ENCODE results near the gene IFT122.
"Not testable (repeated sequence)": the region's sequence is repeated elsewhere in the genome, so short reads cannot be mapped to it uniquely, and the experiment has no call there.

The IFT122 gene, protein sequence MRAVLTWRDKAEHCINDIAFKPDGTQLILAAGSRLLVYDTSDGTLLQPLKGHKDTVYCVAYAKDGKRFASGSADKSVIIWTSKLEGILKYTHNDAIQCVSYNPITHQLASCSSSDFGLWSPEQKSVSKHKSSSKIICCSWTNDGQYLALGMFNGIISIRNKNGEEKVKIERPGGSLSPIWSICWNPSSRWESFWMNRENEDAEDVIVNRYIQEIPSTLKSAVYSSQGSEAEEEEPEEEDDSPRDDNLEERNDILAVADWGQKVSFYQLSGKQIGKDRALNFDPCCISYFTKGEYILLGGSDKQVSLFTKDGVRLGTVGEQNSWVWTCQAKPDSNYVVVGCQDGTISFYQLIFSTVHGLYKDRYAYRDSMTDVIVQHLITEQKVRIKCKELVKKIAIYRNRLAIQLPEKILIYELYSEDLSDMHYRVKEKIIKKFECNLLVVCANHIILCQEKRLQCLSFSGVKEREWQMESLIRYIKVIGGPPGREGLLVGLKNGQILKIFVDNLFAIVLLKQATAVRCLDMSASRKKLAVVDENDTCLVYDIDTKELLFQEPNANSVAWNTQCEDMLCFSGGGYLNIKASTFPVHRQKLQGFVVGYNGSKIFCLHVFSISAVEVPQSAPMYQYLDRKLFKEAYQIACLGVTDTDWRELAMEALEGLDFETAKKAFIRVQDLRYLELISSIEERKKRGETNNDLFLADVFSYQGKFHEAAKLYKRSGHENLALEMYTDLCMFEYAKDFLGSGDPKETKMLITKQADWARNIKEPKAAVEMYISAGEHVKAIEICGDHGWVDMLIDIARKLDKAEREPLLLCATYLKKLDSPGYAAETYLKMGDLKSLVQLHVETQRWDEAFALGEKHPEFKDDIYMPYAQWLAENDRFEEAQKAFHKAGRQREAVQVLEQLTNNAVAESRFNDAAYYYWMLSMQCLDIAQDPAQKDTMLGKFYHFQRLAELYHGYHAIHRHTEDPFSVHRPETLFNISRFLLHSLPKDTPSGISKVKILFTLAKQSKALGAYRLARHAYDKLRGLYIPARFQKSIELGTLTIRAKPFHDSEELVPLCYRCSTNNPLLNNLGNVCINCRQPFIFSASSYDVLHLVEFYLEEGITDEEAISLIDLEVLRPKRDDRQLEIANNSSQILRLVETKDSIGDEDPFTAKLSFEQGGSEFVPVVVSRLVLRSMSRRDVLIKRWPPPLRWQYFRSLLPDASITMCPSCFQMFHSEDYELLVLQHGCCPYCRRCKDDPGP

DNA sequence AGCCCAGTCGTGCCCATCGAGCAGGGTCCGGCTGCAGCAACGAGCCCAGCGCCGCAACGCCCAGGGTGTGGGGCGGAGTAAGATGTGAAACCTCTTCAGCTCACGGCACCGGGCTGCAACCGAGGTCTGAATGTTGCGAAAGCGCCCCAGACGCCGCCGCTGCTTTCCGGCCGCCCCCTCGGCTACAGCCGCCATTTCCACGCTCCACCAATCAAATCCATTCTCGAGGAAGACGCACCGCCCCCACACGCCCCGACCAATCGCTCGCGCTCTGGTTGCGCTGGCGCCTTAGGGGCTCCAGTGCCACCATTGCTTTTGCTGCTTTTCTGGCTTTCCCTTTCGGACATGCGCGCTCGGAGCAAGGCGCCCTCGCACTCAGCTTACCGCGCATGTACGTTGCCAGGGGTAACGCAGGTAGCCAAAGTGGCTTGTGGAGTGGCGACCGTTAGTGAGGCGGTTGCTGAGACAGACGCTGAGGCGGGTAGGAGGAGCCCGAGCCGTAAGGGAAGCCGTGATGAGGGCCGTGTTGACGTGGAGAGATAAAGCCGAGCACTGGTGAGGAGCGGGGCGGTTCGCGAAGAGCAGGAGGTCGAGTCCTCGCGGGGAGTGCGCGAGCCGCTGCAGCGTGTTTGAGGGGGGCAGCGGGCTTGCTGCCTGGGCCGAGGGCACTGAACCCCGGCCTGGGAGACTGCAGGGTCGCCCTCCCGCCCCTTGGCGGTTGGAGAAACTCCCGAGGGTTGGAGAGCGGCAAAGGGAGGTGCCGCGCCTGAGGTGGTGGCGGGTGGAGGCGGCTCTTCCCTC is at the start of gene IFT122, which contains the start of gene MBD4:
Gene IFT122, plus strand, starts transcription at position 408 of the 801 bp plus-strand sequence. Its CDS starts 107 bp downstream, at position 515.
Gene MBD4, minus strand, starts transcription at position 132 of the 801 bp plus-strand sequence. Its CDS starts 115 bp downstream, at position 17.
- peak; percentile 100 for DNase-seq (ENCODE audit: low spot score)

DNA sequence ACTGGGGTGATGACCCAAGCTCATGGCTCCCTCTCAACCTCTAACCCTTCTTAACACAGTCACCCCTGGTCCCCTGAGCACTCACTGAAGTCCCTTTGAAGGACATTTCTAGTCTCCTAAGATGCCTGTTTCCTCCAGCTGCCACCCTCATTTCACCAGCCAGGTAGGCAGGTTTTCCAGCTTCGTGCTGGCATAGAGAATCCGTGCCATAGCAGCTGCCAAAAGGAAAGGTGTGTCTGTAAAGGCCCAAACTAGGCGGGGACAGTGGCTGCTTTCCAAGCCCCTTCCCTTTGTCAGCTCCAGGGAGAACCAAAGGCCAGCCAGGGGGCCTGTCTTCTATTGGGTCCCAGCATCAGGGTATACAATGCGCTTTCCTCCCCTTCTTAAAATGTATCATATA is 48.4 kb upstream of the IFT122 start:
- not testable (repeated sequence) for DNase-seq (ENCODE audit: low spot score)

DNA sequence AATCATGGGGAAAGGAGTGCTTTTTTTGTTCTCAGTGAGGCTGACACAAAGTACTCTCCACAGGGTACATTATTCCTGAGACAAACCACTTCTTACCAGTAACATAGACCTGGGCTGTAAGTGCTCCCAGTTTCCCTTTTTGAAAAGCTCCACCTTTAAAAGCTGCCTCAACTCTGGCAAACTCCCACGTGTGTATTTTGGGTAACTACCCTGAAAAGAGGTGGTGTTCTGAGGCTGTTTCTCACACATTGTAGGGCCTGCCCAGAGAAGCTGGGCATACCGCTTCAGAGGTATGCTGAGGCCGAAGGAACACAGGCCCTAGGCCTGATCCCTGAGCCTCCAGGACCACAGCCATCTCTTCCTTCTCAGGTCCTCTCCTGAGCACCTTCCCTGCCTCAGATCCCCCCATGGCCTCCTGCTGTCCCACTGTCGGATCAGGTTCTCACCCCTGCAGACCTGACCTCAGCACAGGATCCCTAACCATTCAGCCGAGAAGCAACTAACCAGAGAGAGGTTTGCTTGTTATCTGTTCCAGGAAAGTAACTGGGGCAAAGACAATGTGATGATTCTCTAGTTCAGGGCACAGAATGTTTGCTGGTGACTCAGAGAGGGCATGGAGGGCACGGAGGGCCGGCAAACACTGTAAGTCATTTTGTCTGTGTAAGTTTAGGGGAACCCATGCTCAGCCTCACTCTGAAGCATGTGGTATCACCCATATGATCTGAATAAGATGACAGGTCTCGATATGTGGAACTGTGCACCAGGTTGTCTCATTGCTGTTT is 47.7 kb upstream of the IFT122 start:
- not testable (repeated sequence) for DNase-seq (ENCODE audit: low spot score)

- no peak for DNase-seq (ENCODE audit: low spot score)
Observed at GRCh38 chr3:129393271-129393670, 46.8 kb upstream of the IFT122 start.

- not testable (repeated sequence) for DNase-seq (ENCODE audit: low spot score)
Observed at GRCh38 chr3:129393760-129394564, 46.1 kb upstream of the IFT122 start.

DNA sequence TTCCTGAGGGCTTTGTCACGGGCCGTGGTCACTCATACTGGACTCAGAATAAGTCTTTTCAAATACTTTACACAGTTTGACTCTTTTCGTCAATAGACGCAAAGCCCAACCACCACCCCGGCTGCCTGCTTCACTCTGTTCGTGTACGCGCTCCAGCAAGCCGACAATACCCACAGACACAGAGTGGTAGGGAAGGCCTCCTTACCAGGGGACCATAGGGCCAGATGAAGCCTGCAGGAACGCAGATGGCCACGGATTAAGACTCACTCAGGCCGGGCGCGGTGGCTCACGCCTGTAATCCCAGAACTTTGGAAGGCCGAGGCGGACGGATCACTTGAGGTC is 41.2 kb upstream of the IFT122 start:
- peak; percentile 39 for DNase-seq (ENCODE audit: low spot score)

GRCh38 chr3:129399145-129399894 is 40.7 kb upstream of the IFT122 start:
- DNase-seq (ENCODE audit: low spot score), result peak; percentile 90

DNA sequence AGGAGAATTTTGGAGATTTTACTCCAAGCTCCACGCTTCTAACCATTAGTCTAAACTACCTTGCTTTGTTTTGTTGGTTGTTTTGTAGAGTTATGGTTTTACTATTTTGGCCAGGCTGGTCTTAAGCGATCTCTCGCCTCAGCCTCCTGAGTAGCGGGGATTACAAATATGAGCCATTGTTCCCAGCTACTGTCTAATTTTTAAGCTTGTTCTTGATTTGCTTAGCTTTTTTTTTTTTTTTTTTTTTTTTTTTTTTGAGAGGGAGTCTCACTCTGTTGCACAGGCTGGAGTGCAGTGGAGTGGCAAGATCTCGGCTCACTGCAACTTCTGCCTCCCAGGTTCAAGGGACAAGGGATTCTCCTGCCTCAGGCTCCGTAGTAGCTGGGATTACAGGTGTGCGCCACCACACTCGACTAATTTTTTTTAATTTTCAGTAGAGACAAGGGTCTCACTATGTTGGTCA is 40.1 kb upstream of the IFT122 start:
- DNase-seq (ENCODE audit: low spot score), result no peak

DNA sequence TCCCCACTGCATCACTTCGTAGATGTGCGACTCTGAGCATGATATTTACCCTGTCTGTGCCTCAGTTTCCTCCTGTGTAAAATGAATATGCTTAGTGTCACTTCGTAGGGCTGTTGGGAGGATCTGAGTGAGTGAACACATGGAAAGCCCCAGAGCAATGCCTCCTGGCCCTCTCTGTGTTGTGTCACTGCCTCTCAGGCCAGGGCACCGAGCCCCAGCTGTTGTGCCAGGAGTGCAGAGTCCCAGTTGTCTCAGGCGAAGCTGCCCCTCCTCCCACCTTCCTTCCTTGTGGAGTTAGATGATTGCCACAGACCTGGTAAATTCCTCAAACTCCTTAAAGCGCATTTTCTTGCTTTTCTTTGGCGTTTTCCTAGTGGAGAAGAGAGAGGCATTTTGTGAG is 37.8 kb upstream of the IFT122 start:
- DNase-seq (ENCODE audit: low spot score), result no peak

DNA sequence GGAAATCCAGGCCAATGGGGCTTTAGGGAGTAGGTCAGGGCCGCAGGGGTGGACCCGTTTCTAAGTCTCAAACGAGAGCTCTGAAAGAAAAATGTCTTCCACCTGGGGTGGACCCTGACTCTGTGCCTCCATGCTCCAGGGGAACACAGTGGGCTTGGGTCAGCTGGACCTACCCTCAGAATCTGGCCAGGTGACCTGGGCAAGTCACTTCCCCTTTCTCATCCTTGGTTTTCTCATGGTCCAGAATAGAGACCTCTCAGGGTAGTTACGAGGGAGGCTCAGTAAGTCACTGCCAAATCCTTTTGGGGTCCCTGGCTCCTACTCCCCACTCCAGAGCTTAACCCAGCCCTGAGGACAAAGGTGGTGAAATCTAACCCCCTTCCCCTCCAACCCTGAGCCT is 37.4 kb upstream of the IFT122 start:
- no peak for DNase-seq (ENCODE audit: low spot score)

DNA sequence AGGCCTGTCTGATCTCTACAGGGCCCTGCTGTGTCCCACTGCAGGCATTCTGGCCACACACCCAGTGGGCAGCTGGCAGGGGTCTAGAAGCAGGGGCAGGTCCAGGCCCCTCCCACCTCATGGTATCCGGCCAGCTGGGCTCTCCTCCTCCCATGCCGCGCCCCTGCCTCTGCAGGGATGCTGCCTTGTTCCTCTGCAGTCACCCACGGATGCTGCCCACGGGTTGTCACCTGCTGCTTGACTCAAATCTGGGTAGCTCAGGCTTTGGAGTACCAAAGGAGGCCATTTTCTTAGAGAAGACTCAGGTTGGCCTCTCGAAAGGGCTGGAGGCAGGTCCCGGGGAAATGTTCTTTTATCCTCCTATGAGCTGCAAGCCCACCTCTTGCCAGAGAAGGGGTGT is 36.6 kb upstream of the IFT122 start:
- DNase-seq (ENCODE audit: low spot score), result no peak

GRCh38 chr3:129404130-129404529 is 35.9 kb upstream of the IFT122 start:
- no peak for DNase-seq (ENCODE audit: low spot score)

- no peak for DNase-seq (ENCODE audit: low spot score)
Observed at GRCh38 chr3:129404610-129405009, 35.4 kb upstream of the IFT122 start.

DNA sequence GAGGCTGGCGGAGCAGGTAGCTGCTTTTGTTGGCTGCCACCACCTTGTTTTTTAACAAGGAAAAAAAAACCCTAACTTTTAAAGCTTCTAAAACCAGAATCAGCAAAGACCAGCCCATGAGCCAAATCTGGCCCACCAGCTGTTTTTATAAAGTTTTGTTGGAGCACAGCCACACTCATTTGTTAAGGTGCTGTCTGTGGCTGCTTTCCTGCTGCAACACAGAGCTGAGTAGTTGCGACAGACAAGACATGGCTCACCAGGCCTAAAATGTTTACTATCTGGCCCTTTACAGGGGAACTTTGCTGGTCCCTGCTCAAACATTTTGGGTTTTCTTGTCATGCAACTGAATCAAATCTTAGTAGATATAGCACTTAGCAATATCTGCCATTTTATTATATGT is 30.5 kb upstream of the IFT122 start:
- no peak for DNase-seq (ENCODE audit: low spot score)

- DNase-seq (ENCODE audit: low spot score), result no peak
Observed at GRCh38 chr3:129410971-129411370, 29.1 kb upstream of the IFT122 start.

DNA sequence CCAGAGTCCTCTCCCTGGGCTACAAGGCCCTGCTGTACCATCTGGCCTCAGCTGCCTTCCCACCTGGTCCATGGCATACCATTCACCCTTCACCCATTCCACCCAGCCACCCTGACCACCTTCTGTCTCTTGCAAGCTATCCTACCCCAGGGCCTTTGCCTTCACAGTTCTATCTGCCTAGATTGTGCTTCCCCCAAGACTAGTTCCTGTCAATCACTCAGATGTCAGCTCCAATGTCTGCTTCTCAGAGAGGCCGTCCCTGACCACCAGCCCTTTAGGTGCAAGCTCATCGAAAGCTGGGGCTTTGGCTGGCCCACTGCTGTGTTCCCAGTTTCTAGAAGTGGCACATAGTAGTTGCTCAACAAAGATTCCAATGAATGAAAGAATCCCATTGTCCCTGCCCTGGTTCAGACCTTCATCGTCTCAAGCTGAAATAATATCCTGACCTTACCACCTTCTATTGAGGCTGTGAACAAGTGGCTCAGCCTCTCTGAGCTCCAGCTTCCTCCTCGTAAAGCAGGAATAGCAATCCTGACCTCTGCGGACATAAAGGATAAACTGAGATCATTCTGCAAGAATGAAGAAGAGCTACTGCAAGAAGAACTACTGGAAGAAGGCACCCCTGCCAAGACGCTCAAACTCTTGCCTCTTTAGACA is 27.4 kb upstream of the IFT122 start:
- DNase-seq (ENCODE audit: low spot score), result no peak

DNA sequence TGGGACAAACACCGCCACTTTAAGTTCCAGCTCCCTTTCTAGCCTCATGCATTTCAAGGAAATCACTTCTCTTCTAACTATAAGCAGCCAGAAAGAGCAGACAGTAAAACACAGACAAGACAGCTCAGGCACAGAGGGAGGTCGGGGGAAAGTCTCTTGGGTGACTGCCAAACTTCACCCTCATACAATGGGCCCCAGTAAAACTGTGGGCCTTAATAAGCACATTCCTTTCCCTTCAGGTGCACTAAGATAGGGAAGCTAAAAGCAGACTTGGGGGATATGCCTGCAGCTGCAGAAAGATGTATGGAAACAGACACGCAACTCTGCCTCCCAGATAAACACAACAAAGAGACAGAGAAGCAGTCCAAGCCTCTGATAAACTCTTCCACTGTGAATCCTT is 26.8 kb upstream of the IFT122 start:
- DNase-seq (ENCODE audit: low spot score), result not testable (repeated sequence)

Data from AG08395 (cell line).